HepG2 (cell line): ENCODE results near the gene SLC29A3. TPM values are rescaled to one million over a fixed set of nuclear protein-coding genes. Genes with fewer than 3 reads are reported as not detected.
A peak's percentile ranks its signal among the peaks of the same experiment; 100 is the strongest.

Experiments
- CTCF ChIP-seq: sonication (generic); formaldehyde crosslinking; IDR thresholded peaks from 2 replicates; pipeline ENCODE4 v1.5.0; 2020; ENCODE audit warnings: mild to moderate bottlenecking, missing genetic modification reagents, moderate library complexity
- HIC2 ChIP-seq: sonication (generic); formaldehyde crosslinking; IDR thresholded peaks from 2 replicates; pipeline ENCODE4 v1.9.0; 2022; ENCODE audit warnings: low read depth, missing genetic modification reagents
- HMG20A ChIP-seq: IDR thresholded peaks from 2 replicates; pipeline ENCODE4 v1.6.1; 2016; ENCODE audit warnings: borderline replicate concordance
- NCOA1 ChIP-seq: sonication (generic); formaldehyde crosslinking; IDR thresholded peaks from 2 replicates; pipeline ENCODE4 v1.9.0; 2021; ENCODE audit warnings: missing genetic modification reagents
- PAXIP1 ChIP-seq: sonication (generic); formaldehyde crosslinking; conservative IDR thresholded peaks from 2 replicates; pipeline ENCODE4 v1.4.0; 2020; ENCODE audit warnings: mild to moderate bottlenecking, missing genetic modification reagents, moderate library complexity
- RAD21 ChIP-seq: fragments of 450-650 bp; formaldehyde crosslinking; IDR thresholded peaks from 2 replicates; pipeline ENCODE4 v1.5.0; 2020; ENCODE audit warnings: mild to moderate bottlenecking
- SMARCE1 ChIP-seq: fragments of 450-650 bp; IDR thresholded peaks from 2 replicates; pipeline ENCODE4 v1.6.1; 2017; ENCODE audit warnings: borderline replicate concordance
- SNAPC5 ChIP-seq: sonication (generic); formaldehyde crosslinking; IDR thresholded peaks from 2 replicates; pipeline ENCODE4 v1.8.1; 2023; ENCODE audit warnings: mild to moderate bottlenecking, missing genetic modification reagents, borderline replicate concordance
- SP5 ChIP-seq: IDR thresholded peaks from 2 replicates; pipeline ENCODE4 v1.6.1; 2016; ENCODE audit warnings: low read depth, borderline replicate concordance
- TRIM24 ChIP-seq: sonication (generic); formaldehyde crosslinking; IDR thresholded peaks from 2 replicates; pipeline ENCODE4 v1.8.0; 2022; ENCODE audit warnings: mild to moderate bottlenecking, missing genetic modification reagents
- ZFY ChIP-seq: sonication (generic); formaldehyde crosslinking; IDR thresholded peaks from 2 replicates; pipeline ENCODE4 v1.4.0; 2020; ENCODE audit warnings: missing genetic modification reagents
- ZIK1 ChIP-seq: sonication (generic); formaldehyde crosslinking; IDR thresholded peaks from 2 replicates; pipeline ENCODE4 v1.5.0; 2020; ENCODE audit warnings: mild to moderate bottlenecking, low read depth, missing genetic modification reagents, borderline replicate concordance
- ZNF331 ChIP-seq: sonication (generic); formaldehyde crosslinking; IDR thresholded peaks from 2 replicates; pipeline ENCODE4 v1.4.0; 2020; ENCODE audit warnings: missing genetic modification reagents
- ZNF441 ChIP-seq: sonication (generic); formaldehyde crosslinking; IDR thresholded peaks from 2 replicates; pipeline ENCODE4 v1.7.0; 2021; ENCODE audit warnings: missing genetic modification reagents, borderline replicate concordance
- ZNF597 ChIP-seq: sonication (generic); formaldehyde crosslinking; IDR thresholded peaks from 2 replicates; pipeline ENCODE4 v1.5.0; 2020; ENCODE audit warnings: missing genetic modification reagents
- ZNF687 ChIP-seq: sonication (generic); formaldehyde crosslinking; IDR thresholded peaks from 2 replicates; pipeline ENCODE4 v1.5.1; 2020; ENCODE audit warnings: mild to moderate bottlenecking, missing genetic modification reagents, moderate library complexity
- ZSCAN21 ChIP-seq: sonication (generic); formaldehyde crosslinking; IDR thresholded peaks from 2 replicates; pipeline ENCODE4 v1.8.0; 2022; ENCODE audit warnings: mild to moderate bottlenecking, missing genetic modification reagents, moderate library complexity, borderline replicate concordance
- polyA plus RNA-seq, 8 experiments: library from polyadenylated mRNA; depleted of rRNA in 3 of 8; stranded (reverse) in 7 of 8; unstranded in 1 of 8; fragments of >200 nt; fragmentation: Illumina TruSeq in 4 of 8; extraction: Trizol in 4 of 8; gene quantifications; 2 replicates each; pipeline versions ENCODE4 v1.2.1 to v1.2.3, GENCODE V29; 2011 to 2016; ENCODE audit warnings: low read depth in 4 of 8, missing spikeins in 1 of 8, mixed read lengths in 1 of 8; ENCODE audit not compliant: insufficient read depth in 1 of 8
- total RNA-seq, 5 experiments: library from RNA; depleted of rRNA; stranded (reverse); fragments of >200 nt; fragmentation: Illumina TruSeq; extraction: Trizol; gene quantifications; 2 replicates each; pipeline ENCODE4 v1.2.3, GENCODE V29; 2016; ENCODE audit warnings: low read depth in 1 of 5

SLC29A3 gene
- total and polyA plus RNA-seq, 2 of the 13 experiments (the other 11 are each of a cell fraction or from before 2014, with no cell fraction given) = 8.6 to 11.8 TPM

- TF ChIP-seq ZNF687 (CRISPR knock-in tag) (0 out of 2 replicates have a peak, but pooled peaks have one; percentile 10), RAD21 (peak; percentile 51; the same call in 1 of the 2 replicates), SMARCE1 (no peak), ZNF597 (CRISPR knock-in tag) (no peak), NCOA1 (CRISPR knock-in tag) (no peak), ZNF331 (CRISPR knock-in tag) (no peak), SP5 (no peak), CTCF (peak; percentile 88), TRIM24 (CRISPR knock-in tag) (no peak), ZSCAN21 (CRISPR knock-in tag) (no peak), PAXIP1 (CRISPR knock-in tag) (no peak), ZNF441 (CRISPR knock-in tag) (no peak), SNAPC5 (CRISPR knock-in tag) (no peak), ZFY (CRISPR knock-in tag) (no peak), HIC2 (CRISPR knock-in tag) (no peak), HMG20A (CRISPR knock-in tag) (no peak), ZIK1 (CRISPR knock-in tag) (no peak)
These were observed 33.9 kb upstream of the SLC29A3 start (continued) for GRCh38 chr10:71285180-71285545.
